Cardiac muscle cell (in vitro differentiated cells and primary cell): Measurements from ENCODE around the gene DOCK8. TPM values are rescaled to one million over a fixed set of nuclear protein-coding genes. Genes with fewer than 3 reads are reported as not detected.

Experiments
- DNase-seq, 2 donors: peaks; one replicate each; pipeline versions ENCODE4 v3.0.0 to v3.0.0-alpha.2; 2010 to 2017; ENCODE audit warnings: low read depth in 1 of 2, low spot score in 1 of 2
- H3K27ac ChIP-seq: fragments of 200-600 bp; sonication (generic); 2 replicates; pipeline ENCODE4 v1.5.1; 2016
- H3K27me3 ChIP-seq: fragments of 200-600 bp; sonication (generic); 2 replicates; pipeline ENCODE4 v1.6.0; 2016; ENCODE audit warnings: control low read depth
- H3K36me3 ChIP-seq: fragments of 200-600 bp; sonication (generic); 2 replicates; pipeline ENCODE4 v1.5.1; 2016; ENCODE audit warnings: control low read depth
- H3K4me1 ChIP-seq: fragments of 200-600 bp; sonication (generic); 2 replicates; pipeline ENCODE4 v1.8.1; 2017; ENCODE audit warnings: low read depth, mild to moderate bottlenecking, mixed run types
- H3K4me3 ChIP-seq: fragments of 200-600 bp; sonication (generic); 2 replicates; pipeline ENCODE4 v1.5.1; 2016; ENCODE audit warnings: mild to moderate bottlenecking
- H3K9me3 ChIP-seq: fragments of 200-600 bp; sonication (generic); 2 replicates; pipeline ENCODE4 v1.5.1; 2017; ENCODE audit warnings: low read depth, mild to moderate bottlenecking, control low read depth
- polyA plus RNA-seq: library from polyadenylated mRNA; unstranded; fragments of >200 nt; fragmentation: Nextera tagmentation; extraction: Ambion mirVana; gene quantifications from 2 replicates; pipeline ENCODE4 v1.2.1, GENCODE V29; 2016
- total RNA-seq: library from RNA; depleted of rRNA; stranded (reverse); fragments of >200 nt; gene quantifications from 2 replicates; pipeline ENCODE4 v1.2.3, GENCODE V29; 2016
- TF ChIP-seq, protein P1 (sequence below): IDR thresholded peaks from 2 replicates; pipeline ENCODE4 v1.5.1; 2012; ENCODE audit warnings: low read depth, mild to moderate bottlenecking, low read length

Gene DOCK8
- total and polyA plus RNA-seq, 2 experiments from 2014 or later: 2.0 TPM; not detected in 1

DNA sequence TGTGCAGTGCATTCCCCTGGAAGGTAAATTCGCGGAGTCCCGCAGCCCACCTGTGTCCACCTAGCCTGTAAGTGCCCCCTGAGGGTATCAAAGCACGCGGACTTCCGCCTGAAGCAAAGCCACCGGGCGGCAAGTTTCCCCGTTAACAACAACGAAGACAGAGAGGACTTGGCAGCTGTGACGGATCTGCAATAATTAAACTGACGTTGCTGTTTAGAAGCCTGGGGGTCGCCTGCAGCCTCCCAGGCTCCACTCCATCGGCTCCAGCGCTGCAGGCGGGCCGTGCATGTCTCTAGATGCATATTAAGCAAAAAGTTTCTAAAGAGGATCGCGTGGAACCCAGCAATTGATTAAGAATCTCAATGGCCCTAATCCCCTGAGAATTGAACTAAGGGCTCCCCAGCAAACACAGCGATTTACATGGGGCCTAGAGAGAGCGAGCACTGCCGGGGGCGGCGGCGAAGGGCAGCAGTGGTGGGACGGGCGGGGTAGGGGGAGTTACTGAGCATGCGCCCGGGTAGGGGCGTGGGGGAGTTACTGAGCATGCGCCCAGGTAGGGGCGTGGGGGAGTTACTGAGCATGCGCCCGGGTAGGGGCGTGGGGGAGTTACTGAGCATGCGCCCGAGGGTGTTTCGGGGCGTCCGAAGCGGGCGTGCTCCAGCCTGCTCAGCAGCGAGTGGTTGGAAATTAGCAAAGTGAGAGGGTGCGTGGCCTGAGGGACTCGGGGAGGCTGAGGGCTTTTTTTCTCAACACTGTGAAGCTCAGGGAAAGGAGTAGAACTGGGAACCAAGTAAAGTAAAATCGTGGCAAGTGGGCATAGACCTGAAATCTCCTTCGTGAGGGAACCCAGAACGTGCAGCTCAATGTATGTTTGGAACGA lies 255.2 kb downstream of the DOCK8 start:
- H3K9me3 ChIP-seq: no peaks in the 10 kb centered on the region
- TF ChIP-seq, protein P1, sequence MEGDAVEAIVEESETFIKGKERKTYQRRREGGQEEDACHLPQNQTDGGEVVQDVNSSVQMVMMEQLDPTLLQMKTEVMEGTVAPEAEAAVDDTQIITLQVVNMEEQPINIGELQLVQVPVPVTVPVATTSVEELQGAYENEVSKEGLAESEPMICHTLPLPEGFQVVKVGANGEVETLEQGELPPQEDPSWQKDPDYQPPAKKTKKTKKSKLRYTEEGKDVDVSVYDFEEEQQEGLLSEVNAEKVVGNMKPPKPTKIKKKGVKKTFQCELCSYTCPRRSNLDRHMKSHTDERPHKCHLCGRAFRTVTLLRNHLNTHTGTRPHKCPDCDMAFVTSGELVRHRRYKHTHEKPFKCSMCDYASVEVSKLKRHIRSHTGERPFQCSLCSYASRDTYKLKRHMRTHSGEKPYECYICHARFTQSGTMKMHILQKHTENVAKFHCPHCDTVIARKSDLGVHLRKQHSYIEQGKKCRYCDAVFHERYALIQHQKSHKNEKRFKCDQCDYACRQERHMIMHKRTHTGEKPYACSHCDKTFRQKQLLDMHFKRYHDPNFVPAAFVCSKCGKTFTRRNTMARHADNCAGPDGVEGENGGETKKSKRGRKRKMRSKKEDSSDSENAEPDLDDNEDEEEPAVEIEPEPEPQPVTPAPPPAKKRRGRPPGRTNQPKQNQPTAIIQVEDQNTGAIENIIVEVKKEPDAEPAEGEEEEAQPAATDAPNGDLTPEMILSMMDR: no peak
- peaks cover 8% of the 10 kb centered on the region for H3K4me1 ChIP-seq
- H3K27ac ChIP-seq: peak overlapping the region; percentile 77
- no peaks in the 10 kb centered on the region for H3K36me3 ChIP-seq
- peak overlapping the region; percentile 33 for H3K4me3 ChIP-seq
- peak; percentile 90 to 91 for DNase-seq
- no peaks in the 10 kb centered on the region for H3K27me3 ChIP-seq

DNA sequence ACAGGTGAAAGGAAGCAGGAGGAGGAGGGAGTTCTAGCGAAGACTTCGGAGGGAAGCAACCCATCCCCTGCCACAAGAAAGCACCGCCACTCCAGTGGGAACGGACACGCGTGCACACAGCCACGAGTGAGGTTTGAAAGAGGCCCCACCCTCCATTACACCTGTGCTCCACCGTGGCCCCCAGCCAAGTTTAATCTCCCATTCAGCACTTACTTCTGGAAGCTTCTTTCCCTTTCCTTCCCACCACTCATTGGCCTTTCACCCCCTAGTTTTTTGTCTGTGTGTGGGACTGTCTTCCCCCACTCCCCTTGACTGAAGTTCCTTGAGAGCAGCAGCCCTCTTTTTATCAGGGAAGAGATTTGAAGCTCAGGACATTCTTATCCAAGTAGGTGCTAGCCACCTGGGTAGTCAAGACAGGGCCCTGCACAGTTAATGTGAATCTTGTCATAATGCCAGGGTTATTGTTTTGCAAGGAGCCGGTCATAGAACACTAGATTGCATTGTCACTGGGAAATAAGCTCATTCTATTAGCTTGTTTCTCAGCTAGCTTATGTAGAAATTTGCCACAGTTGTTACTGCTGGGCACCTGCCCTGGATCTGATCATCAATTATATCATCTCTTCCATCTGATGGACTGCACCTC lies 256.0 kb downstream of the DOCK8 start:
- peak in 1 of 2 donors; percentile 27 for DNase-seq
- H3K27ac ChIP-seq: no peak overlapping the region
- H3K9me3 ChIP-seq: no peaks in the 10 kb centered on the region
- TF ChIP-seq, protein P1: no peak
- H3K4me3 ChIP-seq: peak overlapping the region; percentile 2
- peaks cover 8% of the 10 kb centered on the region for H3K4me1 ChIP-seq
- H3K27me3 ChIP-seq: no peaks in the 10 kb centered on the region
- no peaks in the 10 kb centered on the region for H3K36me3 ChIP-seq

DNA sequence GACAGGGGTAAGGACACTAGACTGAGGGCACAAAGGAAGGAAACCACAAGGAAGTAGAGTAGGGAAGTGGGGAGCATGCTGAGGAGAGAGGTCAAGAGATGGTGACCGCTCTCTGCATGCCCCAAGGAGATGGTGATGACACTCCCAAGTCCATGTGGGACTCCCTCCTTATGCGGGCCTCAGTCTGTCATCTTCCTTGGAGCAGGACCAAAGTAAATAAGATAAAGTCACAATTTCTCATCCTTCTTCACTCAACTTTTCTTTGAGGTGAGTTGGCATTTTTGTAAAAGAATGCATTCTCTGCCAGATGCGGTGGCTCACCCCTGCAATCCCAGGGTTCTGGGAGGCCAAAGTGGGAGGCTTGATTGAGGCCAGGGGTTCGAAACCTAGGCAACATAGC lies 256.7 kb downstream of the DOCK8 start:
- TF ChIP-seq, protein P1: no peak
- peaks cover 8% of the 10 kb centered on the region for H3K4me1 ChIP-seq

DNA sequence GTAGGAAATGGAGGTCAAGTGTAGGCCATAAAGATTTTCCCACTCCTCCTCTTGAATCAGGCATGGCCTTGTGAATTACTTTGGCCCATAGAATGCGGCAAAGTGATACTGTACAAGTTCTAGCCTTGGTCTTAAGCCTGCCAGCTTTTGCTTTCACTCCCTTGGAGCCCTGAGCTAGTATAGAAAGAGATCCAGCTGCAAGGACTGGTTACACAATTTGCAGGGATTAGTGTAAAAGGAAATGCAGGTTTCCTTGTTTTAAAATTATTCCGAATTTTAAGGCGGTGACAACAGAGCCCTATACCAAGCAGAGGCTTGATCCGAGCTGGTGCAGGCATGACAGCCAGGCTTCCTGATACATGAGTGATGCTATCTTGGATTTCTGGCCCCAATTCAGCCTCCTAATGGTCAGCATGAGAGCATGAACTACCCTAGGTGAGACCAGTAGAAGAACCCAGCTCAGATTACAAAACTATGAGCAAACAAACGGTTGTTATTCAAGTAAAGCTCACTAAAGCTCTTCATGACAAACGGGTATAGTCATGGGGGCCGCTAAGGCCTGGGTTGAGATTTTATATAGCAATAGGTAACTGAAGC lies 257.9 kb downstream of the DOCK8 start:
- TF ChIP-seq, protein P1: no peak
- peaks cover 8% of the 10 kb centered on the region for H3K4me1 ChIP-seq
- no peak overlapping the region for H3K27ac ChIP-seq
- no peaks in the 10 kb centered on the region for H3K27me3 ChIP-seq
- no peak overlapping the region for H3K4me3 ChIP-seq
- H3K36me3 ChIP-seq: no peaks in the 10 kb centered on the region
- no peak for DNase-seq
- no peaks in the 10 kb centered on the region for H3K9me3 ChIP-seq

More for the DNA sequence above, 256.7 kb downstream of the DOCK8 start:
- no peak overlapping the region for H3K4me3 ChIP-seq
- no peaks in the 10 kb centered on the region for H3K9me3 ChIP-seq
- H3K27ac ChIP-seq: no peak overlapping the region
- DNase-seq: no peak
- H3K36me3 ChIP-seq: no peaks in the 10 kb centered on the region
- H3K27me3 ChIP-seq: no peaks in the 10 kb centered on the region

DNA sequence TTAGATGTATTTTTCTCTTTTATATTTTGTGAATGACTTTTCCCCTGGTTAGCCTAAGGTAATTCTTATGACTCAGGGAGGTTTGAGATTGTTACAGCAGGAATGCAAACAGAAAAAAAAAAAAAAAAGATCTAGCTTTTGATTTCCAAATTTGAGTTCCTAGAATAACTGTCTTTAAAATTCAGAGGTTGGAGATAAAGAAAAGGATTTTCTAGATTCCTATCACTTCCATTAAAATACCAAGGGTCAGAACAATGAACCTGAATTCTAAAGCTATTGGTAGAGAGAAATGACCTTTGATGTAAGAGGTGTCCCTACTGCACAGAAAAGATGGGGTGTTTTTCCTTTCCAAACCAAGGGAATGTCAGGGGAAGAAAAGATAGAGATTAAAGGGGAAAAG lies 262.5 kb downstream of the DOCK8 start:
- DNase-seq: no peak
- H3K4me3 ChIP-seq: no peak overlapping the region
- no peaks in the 10 kb centered on the region for H3K4me1 ChIP-seq
- no peaks in the 10 kb centered on the region for H3K27me3 ChIP-seq
- TF ChIP-seq, protein P1: no peak
- H3K9me3 ChIP-seq: no peaks in the 10 kb centered on the region
- H3K27ac ChIP-seq: no peak overlapping the region
- H3K36me3 ChIP-seq: no peaks in the 10 kb centered on the region
